Lung (tissue), 12 donors: ENCODE data around the gene SERPINA10. TPM values are rescaled to one million over a fixed set of nuclear protein-coding genes. Genes with fewer than 3 reads are reported as not detected.

Experiments
- ATAC-seq: fragments of 200-7000 bp; cut with Tn5 transposase; one replicate; pipeline ENCODE4 v1.9.1; 2020; ENCODE audit warnings: moderate number of reproducible peaks; ENCODE audit not compliant: insufficient read depth, low FRiP score
- DNase-seq, 3 donors: peaks; one replicate each; pipeline ENCODE4 v3.0.0-alpha.2; 2013 to 2017
- H3K27ac ChIP-seq, 2 donors: one replicate each; pipeline ENCODE4 v1.5.1; 2013; ENCODE audit warnings: mild to moderate bottlenecking in 2 of 2, moderate library complexity in 2 of 2, control low read depth in 1 of 2, inconsistent platforms in 1 of 2, low read depth in 1 of 2, low read length in 1 of 2
- H3K27me3 ChIP-seq, 3 donors: one replicate each; pipeline ENCODE4 v1.5.1; 2013; ENCODE audit warnings: low read length in 2 of 3; ENCODE audit not compliant: control insufficient read depth in 3 of 3, insufficient read depth in 3 of 3
- H3K36me3 ChIP-seq, 4 donors: one replicate each; pipeline ENCODE4 v1.5.1; 2013; ENCODE audit warnings: low read length in 4 of 4, mild to moderate bottlenecking in 1 of 4, moderate library complexity in 1 of 4; ENCODE audit not compliant: control insufficient read depth in 4 of 4, insufficient read depth in 4 of 4
- H3K4me1 ChIP-seq, 5 donors: one replicate each; pipeline ENCODE4 v1.5.1; 2013; ENCODE audit warnings: low read length in 5 of 5, mild to moderate bottlenecking in 2 of 5, moderate library complexity in 1 of 5; ENCODE audit not compliant: control insufficient read depth in 5 of 5, insufficient read depth in 5 of 5
- H3K4me3 ChIP-seq: one replicate; pipeline ENCODE4 v1.5.1; 2013; ENCODE audit warnings: mild to moderate bottlenecking, control low read depth, moderate library complexity
- H3K9ac ChIP-seq, 2 donors: one replicate each; pipeline ENCODE4 v1.5.1; 2013; ENCODE audit warnings: low read length in 2 of 2, control low read depth in 1 of 2; ENCODE audit not compliant: insufficient read depth in 1 of 2
- H3K9me3 ChIP-seq, 4 donors: one replicate each; pipeline ENCODE4 v1.5.1; 2013; ENCODE audit warnings: low read length in 3 of 4, mild to moderate bottlenecking in 1 of 4, moderate library complexity in 1 of 4; ENCODE audit not compliant: control insufficient read depth in 4 of 4, insufficient read depth in 3 of 4
- WGBS, 2 donors: extraction: QIAGEN DNeasy Blood & Tissue Kit; methylation state at CpG; one replicate each; pipeline ENCODE4 v1.1.7; 2013; 5-methylcytosine and 5-hydroxymethylcytosine counted together
- polyA plus RNA-seq, 2 donors: library from polyadenylated mRNA; stranded (reverse); fragments of 200-250 nt; gene quantifications; one replicate each; pipeline ENCODE4 v1.2.1, GENCODE V29; 2013
- total RNA-seq, 2 donors: library from RNA; depleted of rRNA in 1 of 2; stranded (reverse); fragments of >200 nt in 1 of 2; gene quantifications; one replicate each; pipeline ENCODE4 v1.2.1, GENCODE V29; 2014 to 2021
- TF ChIP-seq, protein P1 (sequence below): IDR thresholded peaks from 2 replicates; pipeline ENCODE4 v1.5.1; 2012; ENCODE audit warnings: mild to moderate bottlenecking; ENCODE audit errors: control extremely low read depth, extremely low read depth
- donor health status: control.
- donor health status: control.
- donor health status: Bipolar disorder and iron deficiency.
- donor health status: healthy.
- donor health status: DM: yes; HTN: yes; CAD: no.

The SERPINA10 gene
- total and polyA plus RNA-seq, 4 donors, result 0.21 TPM; not detected in 3

DNA sequence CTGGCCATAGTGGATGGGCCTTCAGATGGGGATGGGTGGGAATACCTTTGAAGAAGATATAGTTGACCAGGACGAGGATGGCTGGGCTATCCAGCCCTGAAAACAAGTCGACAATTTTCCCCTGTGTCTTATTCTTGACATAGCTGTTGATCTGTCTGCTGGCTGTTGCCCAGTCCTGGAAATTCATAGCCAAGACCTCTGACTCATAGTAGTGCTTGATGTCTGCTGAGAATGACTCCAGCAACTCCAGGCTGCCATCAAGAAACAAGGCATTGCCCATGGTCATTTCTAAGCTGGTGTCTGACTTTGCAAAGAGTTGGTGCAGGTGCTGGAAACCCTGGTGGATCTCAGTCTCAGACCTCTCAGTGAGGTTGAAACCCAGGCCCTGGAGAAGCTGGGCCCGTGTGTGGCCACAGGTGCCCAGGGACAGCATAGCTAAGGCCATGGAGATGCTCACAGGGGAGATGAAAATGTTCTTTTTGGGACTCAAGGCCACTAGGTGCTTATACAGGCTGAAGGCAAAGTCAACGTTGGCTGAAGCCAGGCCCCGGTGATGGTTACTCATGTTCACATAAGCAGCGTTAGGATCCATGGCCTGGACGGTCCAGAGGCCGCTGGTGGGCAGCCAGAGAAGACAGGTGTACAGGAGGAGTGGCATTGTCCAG is 21.1 kb upstream of the SERPINA10 start:
- no peak overlapping the region for H3K27ac ChIP-seq
- H3K9ac ChIP-seq, result no peak overlapping the region
- H3K4me3 ChIP-seq, result no peak overlapping the region
- TF ChIP-seq, protein P1, sequence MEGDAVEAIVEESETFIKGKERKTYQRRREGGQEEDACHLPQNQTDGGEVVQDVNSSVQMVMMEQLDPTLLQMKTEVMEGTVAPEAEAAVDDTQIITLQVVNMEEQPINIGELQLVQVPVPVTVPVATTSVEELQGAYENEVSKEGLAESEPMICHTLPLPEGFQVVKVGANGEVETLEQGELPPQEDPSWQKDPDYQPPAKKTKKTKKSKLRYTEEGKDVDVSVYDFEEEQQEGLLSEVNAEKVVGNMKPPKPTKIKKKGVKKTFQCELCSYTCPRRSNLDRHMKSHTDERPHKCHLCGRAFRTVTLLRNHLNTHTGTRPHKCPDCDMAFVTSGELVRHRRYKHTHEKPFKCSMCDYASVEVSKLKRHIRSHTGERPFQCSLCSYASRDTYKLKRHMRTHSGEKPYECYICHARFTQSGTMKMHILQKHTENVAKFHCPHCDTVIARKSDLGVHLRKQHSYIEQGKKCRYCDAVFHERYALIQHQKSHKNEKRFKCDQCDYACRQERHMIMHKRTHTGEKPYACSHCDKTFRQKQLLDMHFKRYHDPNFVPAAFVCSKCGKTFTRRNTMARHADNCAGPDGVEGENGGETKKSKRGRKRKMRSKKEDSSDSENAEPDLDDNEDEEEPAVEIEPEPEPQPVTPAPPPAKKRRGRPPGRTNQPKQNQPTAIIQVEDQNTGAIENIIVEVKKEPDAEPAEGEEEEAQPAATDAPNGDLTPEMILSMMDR, result no peak
- ATAC-seq (no peak), DNase-seq (no peak)
- H3K36me3 ChIP-seq, result no peaks in the 10 kb centered on the region
- H3K4me1 ChIP-seq, result no peaks in the 10 kb centered on the region
- WGBS, 2 donors, result 80 to 90% methylated on average over 8 of the region's 8 CpGs
- H3K9me3 ChIP-seq, result peaks cover 0 to 6% (median 0%) of the 10 kb centered on the region in 4 donors
- no peaks in the 10 kb centered on the region for H3K27me3 ChIP-seq

DNA sequence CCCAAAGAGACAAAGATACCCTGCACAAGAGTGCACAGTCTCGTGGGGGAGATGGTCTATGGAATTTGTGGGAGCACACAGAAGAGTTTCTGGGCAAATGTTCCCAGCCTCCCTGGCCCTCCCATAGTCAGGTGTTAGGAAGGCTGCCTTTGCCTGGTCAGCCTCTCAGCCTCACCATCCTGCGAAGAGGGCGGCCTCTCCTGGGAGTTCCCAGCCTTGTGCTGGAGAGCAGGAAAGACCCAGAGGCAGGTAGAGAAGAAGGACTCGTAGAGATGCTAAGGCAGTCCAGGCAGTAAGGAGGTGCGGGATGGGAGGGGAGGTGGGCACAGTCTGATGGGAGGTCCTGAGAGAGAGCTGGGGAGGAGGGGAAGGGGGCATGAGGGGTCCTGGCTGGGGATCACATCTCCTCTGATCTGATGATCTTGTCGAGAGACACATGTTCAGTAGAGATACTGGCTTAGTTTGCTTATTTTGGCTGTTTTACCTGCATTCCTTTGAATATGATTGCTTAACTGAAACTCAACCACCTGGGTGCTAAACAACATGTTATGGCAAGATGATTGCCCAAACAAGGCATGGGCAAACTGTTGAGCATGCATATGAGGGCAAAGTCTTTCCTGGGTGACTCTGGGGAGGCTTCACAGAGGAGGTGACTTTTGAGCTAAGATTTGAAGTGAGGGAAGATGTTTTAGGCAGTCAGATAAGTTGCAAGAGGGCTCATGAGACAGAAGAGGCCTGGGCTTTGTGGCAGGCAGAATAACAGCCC is 19.6 kb upstream of the SERPINA10 start:
- DNase-seq (no peak), ATAC-seq (no peak)
- no peak overlapping the region for H3K4me3 ChIP-seq
- TF ChIP-seq, protein P1, result no peak
- peaks cover 0 to 16% (median 1%) of the 10 kb centered on the region in 4 donors for H3K9me3 ChIP-seq
- no peaks in the 10 kb centered on the region for H3K4me1 ChIP-seq
- no peaks in the 10 kb centered on the region for H3K27me3 ChIP-seq
- no peaks in the 10 kb centered on the region for H3K36me3 ChIP-seq
- 86 to 87% methylated on average over 6 of the region's 6 CpGs for WGBS, 2 donors
- H3K27ac ChIP-seq, result no peak overlapping the region
- no peak overlapping the region for H3K9ac ChIP-seq

DNA sequence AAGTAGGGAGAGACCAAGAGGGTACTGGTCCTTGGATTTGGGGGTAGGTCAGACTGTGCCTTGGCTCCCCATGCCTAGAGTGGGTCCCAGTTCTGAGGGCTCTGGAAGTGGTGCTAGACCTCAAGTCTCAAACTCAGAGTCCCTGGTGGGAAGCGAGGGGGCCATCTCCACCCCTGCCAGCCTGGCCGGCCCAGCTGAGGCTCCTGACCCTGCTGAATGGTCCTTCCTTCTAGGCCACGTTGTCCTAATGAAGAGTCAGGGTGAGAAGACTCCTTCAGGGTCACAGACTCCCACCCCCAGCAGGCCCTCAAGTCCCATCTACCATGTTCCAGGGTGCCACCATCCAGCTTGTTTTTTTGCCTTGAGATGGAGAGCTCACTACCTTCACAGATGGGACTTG is 17.2 kb upstream of the SERPINA10 start:
- Histone ChIP-seq H3K27me3 (no peaks in the 10 kb centered on the region), H3K4me1 (no peaks in the 10 kb centered on the region), H3K4me3 (no peak overlapping the region), H3K9me3 (peaks cover 0 to 16% (median 1%) of the 10 kb centered on the region in 4 donors), H3K36me3 (no peaks in the 10 kb centered on the region), H3K27ac (no peak overlapping the region), H3K9ac (no peak overlapping the region)
- 86 to 87% methylated on average over 3 of the region's 3 CpGs for WGBS, 2 donors
- ATAC-seq (no peak), DNase-seq (no peak)
- TF ChIP-seq, protein P1, result no peak
